HepG2 (cell line): Measurements from ENCODE around the gene SCUBE1. TPM values are rescaled to one million over a fixed set of nuclear protein-coding genes. Genes with fewer than 3 reads are reported as not detected.

Source experiments
- ATAC-seq: fragments of 200-7000 bp; cut with Tn5 transposase; 3 replicates; pipeline ENCODE4 v1.9.1; 2020; ENCODE audit warnings: mild to moderate bottlenecking, moderate library complexity
- BruUV-seq: library from RNA; stranded (reverse); fragments of 400-500 nt; replicated peaks from 2 replicates; lab custom pipeline; 2021; lab: Mats Ljungman, UMichigan
- CTCF ChIA-PET: fragments of 300-600 bp; formaldehyde crosslinking; extraction: SDS; loops from one replicate; lab custom pipeline; 2021; ENCODE audit warnings: low total read pairs, inconsistent platforms, low intra/inter-chr PET ratio; lab: Yijun Ruan, JAX
- POLR2A ChIA-PET: fragments of 350-600 bp; sonication (Branson Sonifier 250); formaldehyde crosslinking; loops from one replicate; lab custom pipeline; 2020; ENCODE audit warnings: antibody characterized with exemption, inconsistent platforms; lab: Yijun Ruan, JAX
- DNase-seq: peaks from one replicate; pipeline ENCODE4 v3.0.0-alpha.2; 2015; ENCODE audit warnings: low spot score
- FAIRE-seq: peaks from 3 replicates; lab custom pipeline; 2011; peaks lifted over from hg19 to GRCh38; lab: Jason Lieb, UNC
- H2AFZ ChIP-seq: one replicate; pipeline ENCODE4 v1.6.1; 2011; ENCODE audit warnings: low read length, inconsistent platforms
- H3K27ac ChIP-seq: fragments of 300-600 bp; 3 replicates; pipeline ENCODE4 v1.8.0; 2011; ENCODE audit warnings: mixed run types, mild to moderate bottlenecking, mixed read lengths, low read length, inconsistent platforms; ENCODE audit not compliant: insufficient read depth; ENCODE audit errors: extremely low read length
- H3K27me3 ChIP-seq, 2 experiments: fragments of 200-600 bp in 1 of 2; 2 replicates in 1 of 2; 3 replicates in 1 of 2; pipeline versions ENCODE4 v1.6.0 to v1.8.0; 2011; ENCODE audit warnings: low read length in 2 of 2, mild to moderate bottlenecking in 2 of 2, moderate library complexity in 2 of 2, inconsistent platforms in 1 of 2; ENCODE audit not compliant: insufficient read depth in 2 of 2, control insufficient read depth in 1 of 2
- H3K36me3 ChIP-seq, 2 experiments: fragments of 200-600 bp in 1 of 2; replicated peaks in 1 of 2; 2 replicates in 1 of 2; 3 replicates in 1 of 2; pipeline versions ENCODE4 v1.5.1 to v1.8.0; 2011; ENCODE audit warnings: low read length in 2 of 2, inconsistent platforms in 1 of 2; ENCODE audit not compliant: insufficient read depth in 2 of 2, control insufficient read depth in 1 of 2
- H3K4me1 ChIP-seq: 2 replicates; pipeline ENCODE4 v1.5.1; 2012; ENCODE audit warnings: low read length, inconsistent platforms; ENCODE audit not compliant: insufficient read depth
- H3K4me2 ChIP-seq: 2 replicates; pipeline ENCODE4 v1.6.0; 2011; ENCODE audit warnings: low read depth, low read length, inconsistent platforms
- H3K4me3 ChIP-seq, 3 experiments: fragments of 200-600 bp in 1 of 3; sonication (generic), shearing (Covaris generic) in 1 of 3; replicated peaks in 1 of 3; 2 replicates each; pipeline ENCODE4 v1.5.1; 2011 to 2016; ENCODE audit warnings: low read length in 3 of 3, inconsistent platforms in 2 of 3, low read depth in 2 of 3, mild to moderate bottlenecking in 2 of 3, control low read depth in 1 of 3, mixed read lengths in 1 of 3; ENCODE audit not compliant: insufficient read depth in 1 of 3
- H3K79me2 ChIP-seq: one replicate; pipeline ENCODE4 v1.6.1; 2011; ENCODE audit warnings: low read length, inconsistent platforms; ENCODE audit not compliant: insufficient read depth
- H3K9ac ChIP-seq: 2 replicates; pipeline ENCODE4 v1.6.0; 2011; ENCODE audit warnings: mild to moderate bottlenecking, low read depth, low read length, inconsistent platforms; ENCODE audit not compliant: insufficient read depth
- H3K9me3 ChIP-seq: 2 replicates; pipeline ENCODE4 v1.5.1; 2012; ENCODE audit warnings: mild to moderate bottlenecking, low read length
- H4K20me1 ChIP-seq: 2 replicates; pipeline ENCODE4 v1.6.0; 2011; ENCODE audit warnings: inconsistent platforms, mild to moderate bottlenecking, low read length, moderate library complexity; ENCODE audit not compliant: insufficient read depth
- ADNP ChIP-seq: sonication (generic); formaldehyde crosslinking; IDR thresholded peaks from 2 replicates; pipeline ENCODE4 v1.4.0; 2020; ENCODE audit warnings: missing genetic modification reagents
- HMGXB4 ChIP-seq, 2 experiments: sonication (generic) in 1 of 2; formaldehyde crosslinking in 1 of 2; IDR thresholded peaks; 2 replicates each; pipeline versions ENCODE4 v1.4.0 to v1.6.1; 2018 to 2020; ENCODE audit warnings: missing genetic modification reagents in 2 of 2, borderline replicate concordance in 1 of 2, low read depth in 1 of 2, mild to moderate bottlenecking in 1 of 2, missing biosample characterization in 1 of 2
- MED8 ChIP-seq: sonication (generic); formaldehyde crosslinking; IDR thresholded peaks from 2 replicates; pipeline ENCODE4 v1.8.1; 2023; ENCODE audit warnings: mild to moderate bottlenecking, missing genetic modification reagents; ENCODE audit not compliant: insufficient replicate concordance
- TFDP1 ChIP-seq: IDR thresholded peaks from 2 replicates; pipeline ENCODE4 v1.6.1; 2016; ENCODE audit warnings: missing compliant biosample characterization, missing genetic modification reagents, borderline replicate concordance
- ZNF18 ChIP-seq: sonication (generic); formaldehyde crosslinking; IDR thresholded peaks from 2 replicates; pipeline ENCODE4 v1.8.0; 2022; ENCODE audit warnings: mild to moderate bottlenecking, missing genetic modification reagents; ENCODE audit not compliant: insufficient replicate concordance
- ZNF207 ChIP-seq: fragments of 450-650 bp; IDR thresholded peaks from 2 replicates; pipeline ENCODE4 v1.6.1; 2016; ENCODE audit warnings: antibody characterized with exemption, borderline replicate concordance
- ZNF543 ChIP-seq: sonication (generic); formaldehyde crosslinking; IDR thresholded peaks from 2 replicates; pipeline ENCODE4 v1.4.0; 2020; ENCODE audit warnings: mild to moderate bottlenecking, missing genetic modification reagents
- WGBS: methylation state at CpG from one replicate; pipeline ENCODE4 v1.1.6; 2017; ENCODE audit warnings: low lambda C conversion rate; 5-methylcytosine and 5-hydroxymethylcytosine counted together
- in situ Hi-C: cut with HindIII; loops from 2 replicates; pipeline ENCODE4 v1.10.0; 2017; ENCODE audit warnings: low pct_unique_long_range_greater_than_20kb; ENCODE audit not compliant: extremely low pct_ligation_motif_present
- intact Hi-C: fragments of 100-400 bp; cut with micrococcal nuclease; formaldehyde crosslinking; loops from one replicate; pipeline ENCODE4 v1.10.0; 2022; ENCODE audit not compliant: unreplicated experiment
- polyA plus RNA-seq, 8 experiments: library from polyadenylated mRNA; depleted of rRNA in 3 of 8; stranded (reverse) in 7 of 8; unstranded in 1 of 8; fragments of >200 nt; fragmentation: Illumina TruSeq in 4 of 8; extraction: Trizol in 4 of 8; gene quantifications; 2 replicates each; pipeline versions ENCODE4 v1.2.1 to v1.2.3, GENCODE V29; 2011 to 2016; ENCODE audit warnings: low read depth in 4 of 8, missing spikeins in 1 of 8, mixed read lengths in 1 of 8; ENCODE audit not compliant: insufficient read depth in 1 of 8
- total RNA-seq, 5 experiments: library from RNA; depleted of rRNA; stranded (reverse); fragments of >200 nt; fragmentation: Illumina TruSeq; extraction: Trizol; gene quantifications; 2 replicates each; pipeline ENCODE4 v1.2.3, GENCODE V29; 2016; ENCODE audit warnings: low read depth in 1 of 5

The SCUBE1 gene
- total and polyA plus RNA-seq, 2 of the 13 experiments (the other 11 are each of a cell fraction or from before 2014, with no cell fraction given), result under 0.01 to 0.05 TPM

GRCh38 chr22:43342347-43343261, 568 bp downstream of the SCUBE1 start:
- no peaks in the 10 kb centered on the region for H3K36me3 ChIP-seq
- H3K4me2 ChIP-seq, result no peak overlapping the region
- no peak overlapping the region for H3K27ac ChIP-seq
- ATAC-seq, result no peak
- ChIA-PET CTCF (no interaction called here), POLR2A (no interaction called here)
- in situ Hi-C loops (loop anchor here (10.0 kb wide), 1 partner anchor 108 kb away; no protein-coding TSS in a partner anchor), intact Hi-C loops (no loop called here)
- FAIRE-seq, result no peak
- H3K4me3 ChIP-seq, result no peak overlapping the region; a peak in 1 of 6 replicates
- 21% methylated on average over 49 of the region's 99 CpGs for WGBS
- peaks cover 26% of the 10 kb centered on the region for H3K4me1 ChIP-seq
- no peak for TF ChIP-seq ZNF18 (CRISPR knock-in tag)
- no peak for TF ChIP-seq MED8 (CRISPR knock-in tag)
- TF ChIP-seq ZNF207, result no peak
- TF ChIP-seq HMGXB4 (CRISPR knock-in tag; IDR thresholded peaks at IDR 0.05; ENCODE audit: borderline replicate concordance in 1 of 2, low read depth in 1 of 2), result no peak
- TF ChIP-seq ADNP (CRISPR knock-in tag), result no peak
- no peak for TF ChIP-seq ZNF543 (CRISPR knock-in tag)
- TF ChIP-seq TFDP1 (CRISPR knock-in tag), result no peak
- no peaks in the 10 kb centered on the region for H3K9me3 ChIP-seq
- peaks cover 2% of the 10 kb centered on the region; the same call in 1 of the 2 replicates for H4K20me1 ChIP-seq
- BruUV-seq, result no TSS peak
- no peaks in the 10 kb centered on the region for H3K79me2 ChIP-seq
- no peak overlapping the region for H3K9ac ChIP-seq
- DNase-seq, result no peak
- no peak overlapping the region for H2AFZ ChIP-seq
- peaks cover 10 to 44% of the 10 kb centered on the region in 2 experiments for H3K27me3 ChIP-seq
